Measurements from ENCODE around the gene ZBTB8B.
"Not testable (repeated sequence)": the region's sequence is repeated elsewhere in the genome, so short reads cannot be mapped to it uniquely, and the experiment has no call there.

ZBTB8B gene

GRCh38 chr1:32470991-32471694 lies 6.3 kb downstream of the ZBTB8B start:
- DNase-seq, result no peak

DNA sequence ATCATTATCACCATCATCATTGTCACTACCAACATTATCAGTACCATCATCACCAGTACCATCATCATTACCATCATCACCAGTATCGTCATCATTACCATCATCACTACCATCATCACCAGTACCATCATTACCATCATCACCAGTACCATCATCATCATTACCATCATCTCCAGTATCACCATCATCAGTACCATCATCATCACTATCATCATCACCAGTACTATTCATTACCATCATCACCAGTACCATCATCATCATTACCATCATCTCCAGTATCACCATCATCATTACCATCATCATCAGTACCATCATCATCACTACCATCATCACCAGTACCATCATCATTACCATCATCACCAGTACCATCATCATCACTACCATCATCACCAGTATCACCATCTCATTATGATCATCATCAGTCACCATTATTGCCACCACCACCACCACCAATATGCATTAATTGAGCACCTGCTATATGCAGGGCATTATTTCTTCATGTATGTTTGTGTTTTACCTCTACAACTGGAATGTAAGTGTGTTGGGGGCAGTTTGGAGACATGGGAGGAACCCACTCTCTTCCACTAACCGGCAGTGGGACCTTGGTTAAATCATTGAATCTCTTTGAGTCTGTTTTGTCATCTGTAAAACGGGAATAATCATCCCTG lies 7.0 kb downstream of the ZBTB8B start:
- DNase-seq, result no peak

- DNase-seq, result not testable (repeated sequence)
Observed at GRCh38 chr1:32472966-32473365, 8.1 kb downstream of the ZBTB8B start.

DNA sequence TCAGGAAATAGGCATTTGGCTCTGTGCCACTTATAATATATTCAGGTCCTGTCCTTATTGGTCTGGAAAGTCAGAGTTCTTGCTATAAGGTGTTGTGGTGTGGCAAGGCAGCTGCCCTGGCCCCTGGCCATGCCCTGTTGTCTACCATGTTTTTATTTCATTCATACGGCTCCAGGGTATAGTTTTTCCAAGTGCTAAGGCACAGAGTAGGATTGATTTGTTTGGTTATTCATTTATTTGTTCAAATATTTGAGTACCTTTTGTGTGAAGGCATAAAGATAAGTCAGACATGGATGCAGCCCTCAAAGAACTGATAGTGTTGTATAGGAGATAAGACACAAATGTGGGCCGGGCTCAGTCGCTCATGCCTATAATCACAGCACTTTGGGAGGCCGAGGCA lies 10.1 kb downstream of the ZBTB8B start:
- DNase-seq, result no peak

GRCh38 chr1:32480003-32480402 lies 15.1 kb downstream of the ZBTB8B start:
- no peak for DNase-seq

- DNase-seq, result no peak
Observed at GRCh38 chr1:32480761-32481160, 15.9 kb downstream of the ZBTB8B start.

GRCh38 chr1:32481788-32482187 lies 16.9 kb downstream of the ZBTB8B start:
- DNase-seq, result not testable (repeated sequence)

DNA sequence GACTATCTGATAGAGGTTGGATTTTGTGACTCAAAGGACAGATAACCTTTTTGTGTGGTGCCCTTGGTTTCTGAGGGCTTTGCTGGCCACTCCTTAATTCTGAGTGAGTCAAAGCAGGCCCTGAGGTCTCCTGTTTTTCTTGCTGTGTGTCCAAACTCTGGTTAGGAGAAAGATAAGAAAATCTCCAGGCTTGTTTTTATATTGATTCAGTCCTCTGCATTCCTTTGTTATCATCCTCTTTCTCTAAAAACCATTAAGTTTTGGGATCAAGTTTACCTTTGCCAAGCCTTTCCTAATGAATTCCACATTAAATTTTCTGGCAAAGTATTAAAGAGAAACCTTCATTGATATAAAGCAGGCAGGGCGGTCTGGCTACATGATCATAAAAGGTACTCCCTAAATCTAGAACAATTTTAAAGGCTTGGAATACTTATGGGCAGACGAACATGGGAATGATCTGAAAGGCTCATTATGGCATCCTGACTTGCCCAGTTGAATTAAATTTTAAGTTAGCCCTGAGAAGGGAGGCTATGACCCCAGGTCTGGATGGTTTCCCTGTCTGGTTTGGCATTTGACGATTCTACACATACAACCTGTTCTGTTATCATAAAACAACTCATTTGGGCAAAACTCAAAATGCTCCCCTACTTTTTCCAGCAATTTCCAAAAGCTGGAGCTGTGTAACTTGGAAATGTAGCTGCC lies 20.8 kb downstream of the ZBTB8B start:
- DNase-seq, result no peak

- no peak for DNase-seq
Observed at GRCh38 chr1:32486463-32487113, 21.7 kb downstream of the ZBTB8B start.

GRCh38 chr1:32487182-32487581 lies 22.3 kb downstream of the ZBTB8B start:
- no peak for DNase-seq

- DNase-seq, result no peak
Observed at GRCh38 chr1:32489774-32490454, 25.0 kb downstream of the ZBTB8B start.

GRCh38 chr1:32491386-32491785 lies 26.5 kb downstream of the ZBTB8B start:
- no peak for DNase-seq

GRCh38 chr1:32494196-32494595 lies 29.3 kb downstream of the ZBTB8B start:
- DNase-seq, result no peak

- no peak for DNase-seq
Observed at GRCh38 chr1:32494711-32495337, 30.0 kb downstream of the ZBTB8B start.

DNA sequence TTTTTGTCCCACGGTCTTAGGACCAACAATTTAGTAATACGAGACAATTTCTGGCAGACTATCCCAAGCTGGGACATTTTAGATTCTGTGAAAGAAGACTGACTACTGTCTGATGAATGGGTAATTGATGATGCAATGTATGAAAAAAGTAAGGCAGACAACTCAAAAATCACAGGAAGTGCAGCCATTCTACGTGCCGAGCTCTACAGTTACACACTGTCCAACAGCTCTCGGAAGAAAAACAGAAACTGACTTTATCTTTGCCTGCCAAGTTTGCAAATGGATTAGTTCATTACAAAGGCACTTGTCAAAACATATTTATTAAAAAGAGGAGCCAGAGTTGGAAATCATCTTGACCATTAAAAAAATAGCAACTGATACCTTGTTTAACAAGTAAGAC lies 31.3 kb downstream of the ZBTB8B start:
- no peak for DNase-seq

DNA sequence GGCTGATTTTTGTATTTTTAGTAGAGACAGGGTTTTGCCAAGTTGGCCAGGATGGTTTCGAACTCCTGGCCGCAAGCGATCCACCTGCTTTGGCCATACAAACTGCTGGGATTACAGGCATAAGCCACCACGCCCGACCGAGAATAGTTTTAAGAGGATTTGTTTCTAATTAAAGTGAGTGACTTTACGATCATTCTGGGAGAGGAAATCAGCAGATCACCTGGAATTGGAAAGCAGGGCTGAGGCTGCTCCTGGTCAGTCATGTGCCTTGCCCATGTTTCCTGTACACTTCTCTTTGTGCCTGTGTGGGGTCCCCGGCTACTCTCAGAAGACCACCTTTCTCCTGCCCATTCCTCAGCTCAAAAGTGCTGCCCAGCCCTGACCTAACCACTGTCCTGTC lies 33.9 kb downstream of the ZBTB8B start:
- no peak for DNase-seq

DNA sequence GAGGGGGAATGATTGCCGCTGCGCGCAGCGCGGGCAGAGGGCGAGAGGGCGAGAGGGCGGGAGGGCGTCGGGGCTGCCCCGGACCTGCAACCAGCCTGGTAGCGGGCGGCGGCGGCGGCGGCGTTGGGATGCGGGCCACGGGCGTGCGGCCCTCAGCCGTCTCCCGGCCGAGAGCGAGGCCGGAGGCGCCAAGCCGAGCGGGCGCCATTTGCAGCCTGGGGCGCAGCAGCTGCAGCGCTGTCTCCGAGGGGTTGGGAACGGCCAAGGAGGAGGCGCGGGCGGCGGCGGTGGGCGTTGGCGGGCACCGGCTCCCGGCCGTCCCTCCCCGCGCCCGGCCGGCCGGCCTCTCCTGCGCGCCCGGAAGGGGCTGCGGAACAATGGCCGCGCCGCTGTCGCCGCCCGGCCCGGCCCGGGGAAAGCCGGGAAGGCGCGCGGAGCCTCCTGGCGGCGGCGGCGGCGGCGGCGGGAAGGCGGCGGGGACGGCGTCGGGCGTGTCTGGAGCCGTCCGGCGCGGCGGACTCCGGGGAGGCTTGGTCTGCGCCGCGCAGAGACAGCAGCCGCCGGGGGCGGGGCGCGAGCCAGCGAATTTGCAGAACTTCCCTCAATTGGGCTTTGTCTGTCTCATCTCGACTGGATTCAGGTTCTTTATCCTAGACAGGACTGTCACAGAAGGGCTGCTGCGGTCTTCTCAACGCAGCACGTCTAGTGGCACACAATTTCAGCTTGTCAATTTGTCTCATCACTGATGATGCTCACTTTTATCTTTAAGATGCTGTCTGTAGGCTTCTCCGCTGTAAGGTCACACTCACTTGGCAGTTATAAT lies 35.7 kb downstream of the ZBTB8B start:
- no peak for DNase-seq

GRCh38 chr1:32501865-32502264 lies 37.0 kb downstream of the ZBTB8B start:
- no peak for DNase-seq

DNA sequence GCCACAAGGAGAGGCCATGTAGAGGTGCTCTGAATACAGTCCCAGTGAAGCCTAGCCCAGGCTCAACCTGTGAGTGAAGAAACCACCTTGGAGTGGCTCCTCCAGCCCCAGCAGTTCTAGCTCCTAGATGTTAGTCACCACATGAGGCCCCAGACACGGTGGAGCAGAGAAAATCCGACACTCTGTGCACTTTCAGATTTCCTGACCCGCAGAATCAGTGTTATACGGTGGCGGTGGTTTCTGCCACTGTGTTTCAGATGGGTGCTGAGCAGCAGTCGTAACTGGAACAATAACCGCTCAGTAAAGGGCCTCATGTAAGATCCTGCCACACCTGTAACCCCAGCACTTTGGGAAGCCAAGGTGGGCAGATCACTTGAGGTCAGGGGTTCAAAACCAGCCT lies 38.3 kb downstream of the ZBTB8B start:
- DNase-seq, result no peak

DNA sequence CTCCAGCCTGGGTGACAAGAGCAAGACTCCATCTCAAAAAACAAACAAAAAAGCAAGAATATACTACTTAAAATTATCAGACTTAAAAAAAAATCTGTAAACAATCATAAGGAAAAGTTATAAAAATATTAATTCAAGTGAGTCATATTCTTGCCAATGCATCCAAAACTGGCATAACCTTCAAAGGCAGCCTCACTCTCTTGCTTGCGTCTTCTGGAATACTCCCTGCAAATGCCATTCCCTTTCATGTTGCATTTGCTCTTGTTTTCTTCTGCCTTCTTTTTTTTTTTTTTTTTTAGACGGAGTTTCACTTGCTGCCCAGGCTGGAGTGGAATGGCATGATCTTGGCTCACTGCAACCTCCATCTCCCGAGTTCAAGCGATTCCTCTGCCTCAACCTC lies 42.1 kb downstream of the ZBTB8B start:
- no peak for DNase-seq

- no peak for DNase-seq
Observed at GRCh38 chr1:32508761-32509160, 43.9 kb downstream of the ZBTB8B start.

DNA sequence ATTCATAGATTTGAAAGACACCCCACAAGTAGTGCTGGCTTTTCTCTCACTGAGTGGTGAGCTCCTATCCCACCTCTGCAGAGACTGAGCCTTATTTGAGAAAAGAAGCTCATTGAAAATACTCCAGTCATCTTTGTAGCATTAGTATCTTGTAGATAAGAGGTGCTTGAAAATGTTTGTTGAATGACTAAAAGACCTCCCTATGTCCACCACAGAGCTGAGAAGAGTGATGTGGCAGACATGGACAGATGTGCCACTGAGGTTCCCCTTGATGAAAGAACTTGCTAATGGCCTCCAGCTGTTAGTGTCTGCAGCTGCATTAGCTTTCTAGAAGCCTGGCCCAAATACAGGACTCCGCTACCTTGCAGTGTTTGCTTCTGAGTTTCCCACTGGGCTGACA lies 45.1 kb downstream of the ZBTB8B start:
- DNase-seq, result no peak
